Endothelial cell of umbilical vein (primary cell): ENCODE results near the gene MAP3K7CL. TPM values are rescaled to one million over a fixed set of nuclear protein-coding genes. Genes with fewer than 3 reads are reported as not detected.

Experiments used
- BruUV-seq: library from RNA; stranded (reverse); fragments of 400-500 nt; replicated peaks from 2 replicates; lab custom pipeline; 2021; lab: Mats Ljungman, UMichigan
- CTCF ChIA-PET: fragments of 300-600, 350-600 bp; sonication (Branson Sonifier 250); formaldehyde crosslinking; loops from one replicate; lab custom pipeline; 2021; ENCODE audit warnings: antibody characterized with exemption, inconsistent platforms; lab: Charles Lee
- POLR2A ChIA-PET: fragments of 300-600, 350-600 bp; sonication (Branson Sonifier 250); formaldehyde crosslinking; loops from one replicate; lab custom pipeline; 2021; ENCODE audit warnings: antibody characterized with exemption, inconsistent platforms; lab: Charles Lee
- DNase-seq: peaks from one replicate; pipeline ENCODE4 v3.0.0-alpha.2; 2011; ENCODE audit warnings: low read depth, low spot score
- FAIRE-seq: peaks from 2 replicates; lab custom pipeline; 2011; peaks lifted over from hg19 to GRCh38; lab: Jason Lieb, UNC
- H2AFZ ChIP-seq: 2 replicates; pipeline ENCODE4 v1.6.0; 2012; ENCODE audit warnings: low read depth, low read length, control low read depth, inconsistent platforms
- H3K27ac ChIP-seq: 2 replicates; pipeline ENCODE4 v1.5.1; 2011; ENCODE audit warnings: low read depth, mild to moderate bottlenecking, control low read depth, low read length, moderate library complexity; ENCODE audit not compliant: insufficient read depth
- H3K27me3 ChIP-seq, 2 experiments: 2 replicates each; pipeline versions ENCODE4 v1.6.0 to v1.6.1; 2011; ENCODE audit warnings: low read length in 2 of 2, mixed read lengths in 1 of 2; ENCODE audit not compliant: control insufficient read depth in 2 of 2, insufficient read depth in 2 of 2
- H3K36me3 ChIP-seq, 2 experiments: 2 replicates in 1 of 2; 3 replicates in 1 of 2; pipeline ENCODE4 v1.5.1; 2011; ENCODE audit warnings: low read length in 2 of 2, mild to moderate bottlenecking in 1 of 2, moderate library complexity in 1 of 2; ENCODE audit not compliant: control insufficient read depth in 2 of 2, insufficient read depth in 2 of 2; ENCODE audit errors: extremely low read depth in 1 of 2
- H3K4me1 ChIP-seq: 3 replicates; pipeline ENCODE4 v1.5.1; 2011; ENCODE audit warnings: mild to moderate bottlenecking, low read length; ENCODE audit not compliant: control insufficient read depth, insufficient read depth; ENCODE audit errors: extremely low read depth
- H3K4me2 ChIP-seq: 2 replicates; pipeline ENCODE4 v1.6.1; 2011; ENCODE audit warnings: low read length, control low read depth, mixed read lengths; ENCODE audit not compliant: insufficient read depth
- H3K4me3 ChIP-seq, 3 experiments: fragments of 200-600 bp in 1 of 3; sonication (generic), shearing (Covaris generic) in 1 of 3; replicated peaks in 1 of 3; 2 replicates each; pipeline ENCODE4 v1.5.1; 2011 to 2016; ENCODE audit warnings: control low read depth in 3 of 3, low read length in 3 of 3, mild to moderate bottlenecking in 2 of 3, inconsistent platforms in 1 of 3, low read depth in 1 of 3, moderate library complexity in 1 of 3; ENCODE audit not compliant: insufficient read depth in 1 of 3
- H3K79me2 ChIP-seq: 2 replicates; pipeline ENCODE4 v1.6.0; 2012; ENCODE audit warnings: low read length, inconsistent platforms; ENCODE audit not compliant: control insufficient read depth, insufficient read depth
- H3K9ac ChIP-seq: replicated peaks from 2 replicates; pipeline ENCODE3; 2011; ENCODE audit warnings: low read length, control low read depth; ENCODE audit not compliant: insufficient read depth; ENCODE audit errors: extremely low read depth
- H3K9me1 ChIP-seq: replicated peaks from 3 replicates; pipeline ENCODE4 v1.6.0; 2011; ENCODE audit warnings: mild to moderate bottlenecking, low read length; ENCODE audit not compliant: control insufficient read depth, insufficient read depth; ENCODE audit errors: extremely low read depth
- H3K9me3 ChIP-seq: replicated peaks from 2 replicates; pipeline ENCODE4 v1.5.1; 2012; ENCODE audit warnings: low read length, inconsistent platforms; ENCODE audit not compliant: control insufficient read depth, insufficient read depth
- H4K20me1 ChIP-seq: replicated peaks from 2 replicates; pipeline ENCODE3; 2011; ENCODE audit warnings: mild to moderate bottlenecking, low read length; ENCODE audit not compliant: control insufficient read depth, insufficient read depth; ENCODE audit errors: extremely low read depth
- CTCF ChIP-seq, 2 donors: IDR thresholded peaks; 1 replicate in 1 of 2; 2 replicates in 1 of 2; pipeline ENCODE4 v1.5.1; 2011; ENCODE audit warnings: low read length in 2 of 2, mild to moderate bottlenecking in 2 of 2, moderate library complexity in 2 of 2, control low read depth in 1 of 2, inconsistent platforms in 1 of 2, low read depth in 1 of 2; ENCODE audit not compliant: insufficient read depth in 1 of 2; ENCODE audit errors: extremely low read depth in 1 of 2
- EZH2 ChIP-seq: IDR thresholded peaks from 2 replicates; pipeline ENCODE4 v1.6.1; 2012; ENCODE audit warnings: borderline replicate concordance, low read depth, mild to moderate bottlenecking, moderate library complexity, low read length, inconsistent platforms; ENCODE audit not compliant: severe bottlenecking
- FOS ChIP-seq: IDR thresholded peaks from 2 replicates; pipeline ENCODE4 v1.6.1; 2011; ENCODE audit warnings: mild to moderate bottlenecking, low read length, moderate library complexity, borderline replicate concordance; ENCODE audit not compliant: insufficient read depth
- GATA2 ChIP-seq: IDR thresholded peaks from 2 replicates; pipeline ENCODE4 v1.7.0; 2011; ENCODE audit warnings: low read depth, mild to moderate bottlenecking, moderate library complexity, mixed read lengths, low read length; ENCODE audit not compliant: insufficient read length, insufficient read depth
- JUN ChIP-seq: IDR thresholded peaks from 2 replicates; pipeline ENCODE4 v1.6.1; 2011; ENCODE audit warnings: borderline replicate concordance, low read depth; ENCODE audit not compliant: insufficient read length, insufficient read depth
- MAX ChIP-seq: IDR thresholded peaks from 2 replicates; pipeline ENCODE4 v1.6.1; 2011; ENCODE audit not compliant: insufficient read depth, insufficient read length
- MYC ChIP-seq: IDR thresholded peaks from one replicate; pipeline ENCODE4 v1.6.1; 2011; ENCODE audit warnings: mild to moderate bottlenecking, low read depth, low read length
- POLR2A ChIP-seq: IDR thresholded peaks from 2 replicates; pipeline ENCODE4 v1.6.1; 2012; ENCODE audit warnings: low read depth, mild to moderate bottlenecking, control low read depth, low read length
- POLR2AphosphoS5 ChIP-seq: IDR thresholded peaks from 2 replicates; pipeline ENCODE4 v1.6.1; 2012; ENCODE audit warnings: low read depth, mild to moderate bottlenecking, control low read depth, low read length, moderate library complexity; ENCODE audit not compliant: insufficient read depth
- dilution Hi-C: fragments of 300-500 bp; cut with MboI; formaldehyde crosslinking; loops from one replicate; pipeline ENCODE4 v1.15.0; 2019; ENCODE audit warnings: low sequenced_read_pairs; ENCODE audit not compliant: extremely low pct_ligation_motif_present
- intact Hi-C: fragments of 100-400 bp; cut with micrococcal nuclease; formaldehyde crosslinking; loops from one replicate; pipeline ENCODE4 v1.10.0; 2022
- polyA plus RNA-seq, 4 experiments: library from polyadenylated mRNA; depleted of rRNA in 3 of 4; stranded (reverse) in 3 of 4; unstranded in 1 of 4; fragments of >200 nt; gene quantifications; 2 replicates each; pipeline versions ENCODE4 v1.2.1 to v1.2.3, GENCODE V29; 2011 to 2012; ENCODE audit warnings: missing spikeins in 1 of 4
- total RNA-seq: library from RNA; stranded (reverse); gene quantifications from 2 replicates; pipeline ENCODE4 v1.2.3, GENCODE V29; 2021

The MAP3K7CL gene
- total and polyA plus RNA-seq, 2 donors (not counting 3 experiments of a cell fraction or from before 2014, with no cell fraction given): 6.1 to 8.1 TPM

GRCh38 chr21:29196670-29197191 is 66.3 kb downstream of the MAP3K7CL start:
- H3K27ac ChIP-seq: peak overlapping the region; percentile 92
- dilution Hi-C loops: no loop called here
- ChIA-PET POLR2A (no interaction called here), CTCF (interaction anchor here (0.6 to 3.3 kb wide), 7 partner anchors 9 to 98 kb away, joined by 3 to 16 read pairs (median 3); no protein-coding TSS in a partner anchor)
- peak overlapping the region; percentile 90 for H3K4me2 ChIP-seq
- peaks cover 2% of the 10 kb centered on the region for H3K9me3 ChIP-seq
- H3K4me3 ChIP-seq: peak overlapping the region in 1 of 3 experiments; percentile 44
- no peaks in the 10 kb centered on the region for H3K9me1 ChIP-seq
- H3K79me2 ChIP-seq: no peaks in the 10 kb centered on the region
- no peaks in the 10 kb centered on the region for H3K36me3 ChIP-seq
- H3K27me3 ChIP-seq: no peaks in the 10 kb centered on the region
- BruUV-seq: TSS peak; percentile 96
- peak overlapping the region; percentile 57 for H3K9ac ChIP-seq
- H2AFZ ChIP-seq: peak overlapping the region; percentile 79
- TF ChIP-seq GATA2 (no peak), CTCF (IDR thresholded peaks at IDR 0.05; ENCODE audit: extremely low read depth in 1 of 2, insufficient read depth in 1 of 2, low read depth in 1 of 2, low read length in 2 of 2) (no peak), JUN (no peak), MAX (no peak), EZH2 (no peak), FOS (no peak), POLR2A (no peak), POLR2AphosphoS5 (no peak), MYC (no peak)
- H4K20me1 ChIP-seq: no peaks in the 10 kb centered on the region
- FAIRE-seq (no peak), DNase-seq (no peak)
- intact Hi-C loops: loop anchor here (1.0 to 2.0 kb wide), 5 partner anchors 8 to 106 kb away; partner anchors contain the start of gene BACH1
- peaks cover 32% of the 10 kb centered on the region for H3K4me1 ChIP-seq
